Neural progenitor cell (in vitro differentiated cells): ENCODE data around the gene FIP1L1. TPM values are rescaled to one million over a fixed set of nuclear protein-coding genes. Genes with fewer than 3 reads are reported as not detected.

Experiments
- DNase-seq: peaks from one replicate; pipeline ENCODE4 v3.0.0-alpha.2; 2016; ENCODE audit warnings: low spot score
- H2AFZ ChIP-seq: fragments of 200-600 bp; sonication (generic); replicated peaks from 2 replicates; pipeline ENCODE4 v1.6.1; 2016; ENCODE audit warnings: antibody characterized with exemption
- H3F3A ChIP-seq: fragments of 200-600 bp; sonication (generic); 2 replicates; pipeline ENCODE4 v1.6.1; 2016; ENCODE audit warnings: antibody characterized with exemption, low read depth
- H3K27ac ChIP-seq: fragments of 200-600 bp; sonication (generic); 2 replicates; pipeline ENCODE4 v1.5.1; 2016; ENCODE audit warnings: mild to moderate bottlenecking
- H3K27me3 ChIP-seq: fragments of 200-600 bp; sonication (generic); 2 replicates; pipeline ENCODE4 v1.6.1; 2016; ENCODE audit warnings: mild to moderate bottlenecking, moderate library complexity
- H3K36me3 ChIP-seq: fragments of 200-600 bp; sonication (generic); 2 replicates; pipeline ENCODE4 v1.5.1; 2016
- H3K4me1 ChIP-seq: fragments of 200-600 bp; sonication (generic); 2 replicates; pipeline ENCODE4 v1.6.1; 2016; ENCODE audit warnings: mixed run types
- H3K4me2 ChIP-seq: fragments of 200-600 bp; sonication (generic); 2 replicates; pipeline ENCODE4 v1.6.1; 2016
- H3K4me3 ChIP-seq: fragments of 200-600 bp; sonication (generic); 2 replicates; pipeline ENCODE4 v1.5.1; 2016
- H3K79me2 ChIP-seq: fragments of 200-600 bp; sonication (generic); 2 replicates; pipeline ENCODE4 v1.6.1; 2016; ENCODE audit warnings: low read depth
- H3K9ac ChIP-seq: fragments of 200-600 bp; sonication (generic); 2 replicates; pipeline ENCODE4 v1.6.1; 2016
- H3K9me3 ChIP-seq: fragments of 200-600 bp; sonication (generic); 2 replicates; pipeline ENCODE4 v1.5.1; 2016; ENCODE audit warnings: low read depth
- H4K20me1 ChIP-seq: fragments of 200-600 bp; sonication (generic); 2 replicates; pipeline ENCODE4 v1.6.1; 2016; ENCODE audit warnings: low read depth
- H3K27ac Mint-ChIP-seq: 3 replicates; pipeline ENCODE4 v1.8.0; 2021; ENCODE audit warnings: mixed read lengths
- H3K27me3 Mint-ChIP-seq: 2 replicates; pipeline ENCODE4 v1.8.0; 2022; ENCODE audit warnings: low read depth, mild to moderate bottlenecking, inconsistent platforms, moderate library complexity, mixed read lengths; ENCODE audit not compliant: insufficient read depth
- H3K36me3 Mint-ChIP-seq: 3 replicates; pipeline ENCODE4 v1.8.0; 2021; ENCODE audit warnings: mixed read lengths
- H3K4me1 Mint-ChIP-seq: 3 replicates; pipeline ENCODE4 v1.8.0; 2021; ENCODE audit warnings: mixed read lengths
- H3K4me3 Mint-ChIP-seq: 3 replicates; pipeline ENCODE4 v1.8.0; 2021; ENCODE audit warnings: mild to moderate bottlenecking, moderate library complexity, mixed read lengths
- H3K9me3 Mint-ChIP-seq: 3 replicates; pipeline ENCODE4 v1.8.0; 2020; ENCODE audit warnings: mixed read lengths
- CTCF ChIP-seq: fragments of 200-600 bp; sonication (generic); IDR thresholded peaks from 2 replicates; pipeline ENCODE4 v1.5.1; 2017; ENCODE audit warnings: antibody characterized with exemption, mild to moderate bottlenecking
- EZH2 ChIP-seq: fragments of 200-600 bp; sonication (generic); IDR thresholded peaks from 2 replicates; pipeline ENCODE4 v1.6.1; 2017; ENCODE audit warnings: antibody characterized with exemption, mild to moderate bottlenecking, moderate library complexity
- EZH2phosphoT487 ChIP-seq: fragments of 200-600 bp; sonication (generic); IDR thresholded peaks from 2 replicates; pipeline ENCODE4 v1.6.1; 2017; ENCODE audit warnings: antibody characterized with exemption
- total RNA-seq: library from RNA; depleted of rRNA; stranded (reverse); fragments of >200 nt; gene quantifications from 2 replicates; pipeline ENCODE4 v1.2.3, GENCODE V29; 2015; ENCODE audit warnings: low replicate concordance

The FIP1L1 gene
- total RNA-seq, 1 donor from 2014 or later, result 88.5 TPM

- Histone ChIP-seq H3K4me1 (no peaks in the 10 kb centered on the region), H2AFZ (no peak overlapping the region), H3K4me2 (no peak overlapping the region), H3K36me3 (no peaks in the 10 kb centered on the region), H3F3A (no peaks in the 10 kb centered on the region), H3K27me3 (no peaks in the 10 kb centered on the region), H3K27ac (no peak overlapping the region), H4K20me1 (no peaks in the 10 kb centered on the region), H3K9me3 (no peaks in the 10 kb centered on the region), H3K79me2 (no peaks in the 10 kb centered on the region), H3K9ac (no peak overlapping the region), H3K4me3 (no peak overlapping the region)
- Mint-ChIP-seq H3K27me3 (no peaks in the 10 kb centered on the region), H3K4me1 (no peaks in the 10 kb centered on the region), H3K27ac (no peak overlapping the region), H3K4me3 (no peak overlapping the region), H3K36me3 (no peaks in the 10 kb centered on the region), H3K9me3 (peaks cover 2% of the 10 kb centered on the region)
- DNase-seq, result no peak
- TF ChIP-seq CTCF (no peak), EZH2 (no peak), EZH2phosphoT487 (no peak)
Observed at GRCh38 chr4:53346920-53347852, 30.3 kb upstream of the FIP1L1 start.

- no peak overlapping the region for H3K4me3 ChIP-seq
- DNase-seq, result no peak
- H4K20me1 ChIP-seq, result no peaks in the 10 kb centered on the region
- H2AFZ ChIP-seq, result no peak overlapping the region
- TF ChIP-seq CTCF, result no peak
- TF ChIP-seq EZH2, result no peak
- TF ChIP-seq EZH2phosphoT487, result no peak
- H3K9me3 ChIP-seq, result no peaks in the 10 kb centered on the region
- H3K27me3 Mint-ChIP-seq, result no peaks in the 10 kb centered on the region
- H3K36me3 ChIP-seq, result no peaks in the 10 kb centered on the region
- peaks cover 2% of the 10 kb centered on the region for H3K9me3 Mint-ChIP-seq
- H3K27ac Mint-ChIP-seq, result no peak overlapping the region
- H3K27me3 ChIP-seq, result no peaks in the 10 kb centered on the region
- no peaks in the 10 kb centered on the region for H3K4me1 Mint-ChIP-seq
- H3K4me2 ChIP-seq, result no peak overlapping the region
- no peaks in the 10 kb centered on the region for H3F3A ChIP-seq
- H3K4me1 ChIP-seq, result no peaks in the 10 kb centered on the region
- no peaks in the 10 kb centered on the region for H3K79me2 ChIP-seq
- no peak overlapping the region for H3K9ac ChIP-seq
- H3K36me3 Mint-ChIP-seq, result no peaks in the 10 kb centered on the region
- no peak overlapping the region for H3K27ac ChIP-seq
- H3K4me3 Mint-ChIP-seq, result no peak overlapping the region
Observed at GRCh38 chr4:53348046-53348445, 29.4 kb upstream of the FIP1L1 start.

- H3K9me3 Mint-ChIP-seq, result peaks cover 2% of the 10 kb centered on the region
- Histone ChIP-seq H3K27me3 (no peaks in the 10 kb centered on the region), H3K4me2 (no peak overlapping the region), H4K20me1 (no peaks in the 10 kb centered on the region), H3K27ac (no peak overlapping the region), H3K79me2 (no peaks in the 10 kb centered on the region), H2AFZ (no peak overlapping the region), H3K4me1 (no peaks in the 10 kb centered on the region), H3K9me3 (no peaks in the 10 kb centered on the region), H3K9ac (no peak overlapping the region), H3F3A (no peaks in the 10 kb centered on the region), H3K36me3 (no peaks in the 10 kb centered on the region), H3K4me3 (no peak overlapping the region)
- H3K36me3 Mint-ChIP-seq, result no peaks in the 10 kb centered on the region
- no peak overlapping the region for H3K27ac Mint-ChIP-seq
- no peak for DNase-seq
- no peak overlapping the region for H3K4me3 Mint-ChIP-seq
- H3K27me3 Mint-ChIP-seq, result no peaks in the 10 kb centered on the region
- H3K4me1 Mint-ChIP-seq, result no peaks in the 10 kb centered on the region
- no peak for TF ChIP-seq EZH2phosphoT487
Observed at GRCh38 chr4:53349091-53349491, 28.4 kb upstream of the FIP1L1 start.
